Measurements from ENCODE around the gene ASCC1.

The ASCC1 gene

GRCh38 chr10:72204724-72205123 is 11.4 kb downstream of the ASCC1 start:
- in situ Hi-C loops (cut with HindIII; ENCODE audit: low sequenced_read_pairs), result no loop called here
- H3K4me3 ChIP-seq (ENCODE audit: low read depth, low read length), result no peak overlapping the region
- TF ChIP-seq CTCF (IDR thresholded peaks at IDR 0.05; ENCODE audit: low read depth, low read length, missing control alignments), result no peak
- DNase-seq (ENCODE audit: low read depth), result no peak

DNA sequence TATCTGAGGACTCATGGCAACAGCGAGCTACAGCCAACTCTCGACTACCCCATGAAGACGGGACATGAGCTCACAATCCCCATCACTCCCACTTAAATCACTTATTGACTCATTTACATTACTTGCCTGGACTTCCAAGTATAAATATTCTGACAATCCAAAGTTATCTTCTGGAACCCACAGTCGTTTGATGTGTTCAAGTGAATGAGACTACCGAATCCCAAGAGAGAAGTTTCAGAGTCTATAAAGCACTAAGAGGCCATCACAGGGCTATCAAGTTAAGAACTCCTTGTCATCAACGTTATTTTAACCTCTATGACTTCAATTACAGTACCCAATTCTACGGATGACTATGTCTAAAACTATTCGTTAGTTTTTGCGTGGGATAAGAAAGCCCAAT is 11.8 kb downstream of the ASCC1 start:
- no peak overlapping the region for H3K4me3 ChIP-seq (ENCODE audit: low read depth, low read length)
- in situ Hi-C loops (cut with HindIII; ENCODE audit: low sequenced_read_pairs), result no loop called here
- no peak for TF ChIP-seq CTCF (IDR thresholded peaks at IDR 0.05; ENCODE audit: low read depth, low read length, missing control alignments)
- DNase-seq (ENCODE audit: low read depth), result no peak

DNA sequence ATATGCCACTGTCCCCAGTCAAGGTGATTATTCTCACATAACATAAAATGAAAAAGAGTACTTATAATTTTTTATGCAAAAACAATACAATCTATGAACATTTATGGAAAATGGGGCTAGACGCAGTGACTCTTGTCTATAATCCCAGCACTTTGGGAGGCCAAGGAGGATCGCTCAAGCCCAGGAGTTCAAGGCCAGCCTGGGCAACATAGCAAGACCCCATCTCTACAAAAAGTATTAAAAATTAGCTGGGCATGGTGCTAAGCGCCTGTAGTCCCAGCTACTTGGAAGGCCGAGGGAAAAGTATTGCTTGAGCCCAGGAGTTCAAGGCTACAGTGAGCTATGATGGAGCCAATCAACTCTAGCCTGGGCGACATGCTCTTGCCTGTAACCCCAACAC is 14.8 kb downstream of the ASCC1 start:
- H3K4me3 ChIP-seq (ENCODE audit: low read depth, low read length), result no peak overlapping the region
- DNase-seq (ENCODE audit: low read depth), result no peak
- TF ChIP-seq CTCF (IDR thresholded peaks at IDR 0.05; ENCODE audit: low read depth, low read length, missing control alignments), result no peak
- in situ Hi-C loops (cut with HindIII; ENCODE audit: low sequenced_read_pairs), result no loop called here

- in situ Hi-C loops (cut with HindIII; ENCODE audit: low sequenced_read_pairs), result no loop called here
- DNase-seq (ENCODE audit: low read depth), result no peak
These were observed 15.2 kb downstream of the ASCC1 start for GRCh38 chr10:72200883-72201282.

GRCh38 chr10:72194949-72195348 is 21.1 kb downstream of the ASCC1 start:
- in situ Hi-C loops (cut with HindIII; ENCODE audit: low sequenced_read_pairs), result no loop called here
- no peak overlapping the region for H3K4me3 ChIP-seq (ENCODE audit: low read depth, low read length)
- TF ChIP-seq CTCF (IDR thresholded peaks at IDR 0.05; ENCODE audit: low read depth, low read length, missing control alignments), result no peak
- DNase-seq (ENCODE audit: low read depth), result no peak

More at GRCh38 chr10:72200883-72201282, 15.2 kb downstream of the ASCC1 start:
- no peak for TF ChIP-seq CTCF (IDR thresholded peaks at IDR 0.05; ENCODE audit: low read depth, low read length, missing control alignments)
- no peak overlapping the region for H3K4me3 ChIP-seq (ENCODE audit: low read depth, low read length)

- no peak for TF ChIP-seq CTCF (IDR thresholded peaks at IDR 0.05; ENCODE audit: low read depth, low read length, missing control alignments)
These were observed 29.1 kb downstream of the ASCC1 start for GRCh38 chr10:72186982-72187330.

More at GRCh38 chr10:72186982-72187330, 29.1 kb downstream of the ASCC1 start:
- DNase-seq (ENCODE audit: low read depth), result no peak
- no peak overlapping the region for H3K4me3 ChIP-seq (ENCODE audit: low read depth, low read length)
- in situ Hi-C loops (cut with HindIII; ENCODE audit: low sequenced_read_pairs), result no loop called here
